G401.6 (cell line): ENCODE data around the gene DIAPH1.

Experiments
- FAIRE-seq: peaks from 2 replicates; lab custom pipeline; 2012; peaks lifted over from hg19 to GRCh38; lab: Jason Lieb, UNC

The DIAPH1 gene

GRCh38 chr5:141519605-141520565 is 98.9 kb downstream of the DIAPH1 start:
- FAIRE-seq = no peak

DNA sequence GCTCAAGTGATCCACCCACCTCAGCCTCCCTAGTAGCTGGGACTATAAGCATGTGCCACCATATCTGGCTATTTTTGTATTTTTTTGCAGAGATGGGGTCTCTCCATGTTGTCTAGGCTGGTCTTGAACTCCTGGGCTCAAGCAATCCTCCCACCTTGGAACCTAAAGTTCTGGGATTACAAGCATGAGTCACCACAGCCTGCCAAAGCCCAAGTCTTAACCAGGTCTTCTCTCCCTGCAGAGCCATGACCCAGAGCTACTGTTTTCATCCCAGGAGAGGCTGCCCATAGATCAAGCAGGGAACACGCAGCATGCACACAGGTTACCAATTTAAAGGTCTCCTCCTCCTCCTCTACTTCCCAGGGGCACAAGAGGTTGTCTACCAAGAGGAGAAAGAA is 100.2 kb downstream of the DIAPH1 start:
- FAIRE-seq = no peak

GRCh38 chr5:141517880-141518617 is 100.8 kb downstream of the DIAPH1 start:
- FAIRE-seq = no peak

DNA sequence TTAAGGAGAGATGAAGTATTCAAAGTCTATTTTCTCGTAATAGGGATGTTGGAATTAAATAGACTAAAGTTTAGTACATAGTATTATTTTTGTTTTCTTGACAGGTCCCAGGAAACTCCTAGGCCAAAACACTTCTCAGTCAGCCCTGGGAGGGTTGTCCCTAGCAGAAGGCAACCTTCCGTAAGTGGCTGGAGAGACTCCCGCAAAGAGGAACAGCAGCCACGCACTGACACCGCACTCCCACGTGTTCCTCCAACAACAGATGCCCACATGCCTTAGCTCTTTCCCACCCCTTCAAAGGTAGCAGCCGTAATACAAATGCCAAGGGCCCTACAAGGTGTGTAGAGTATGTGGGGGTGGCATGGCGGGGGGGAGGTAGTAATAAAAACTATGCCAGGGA is 101.5 kb downstream of the DIAPH1 start:
- FAIRE-seq = no peak

DNA sequence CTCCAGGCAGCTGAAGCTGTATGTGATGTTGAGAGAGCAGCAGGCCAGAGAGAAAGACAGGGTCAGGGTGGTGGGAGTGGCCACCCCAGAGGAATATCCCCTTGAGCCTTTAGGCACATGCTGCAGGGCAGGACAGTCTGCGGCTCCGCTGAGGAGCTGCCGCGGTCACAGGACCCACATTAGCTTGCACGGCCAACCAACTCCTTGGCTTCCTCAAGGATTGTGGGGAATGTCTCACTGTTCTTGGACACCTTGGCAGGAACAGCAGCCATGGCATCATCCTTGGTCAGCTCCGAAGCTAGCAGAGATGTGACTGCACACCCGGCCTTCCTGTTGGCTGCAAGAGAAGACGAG is 102.2 kb downstream of the DIAPH1 start:
- no peak for FAIRE-seq

DNA sequence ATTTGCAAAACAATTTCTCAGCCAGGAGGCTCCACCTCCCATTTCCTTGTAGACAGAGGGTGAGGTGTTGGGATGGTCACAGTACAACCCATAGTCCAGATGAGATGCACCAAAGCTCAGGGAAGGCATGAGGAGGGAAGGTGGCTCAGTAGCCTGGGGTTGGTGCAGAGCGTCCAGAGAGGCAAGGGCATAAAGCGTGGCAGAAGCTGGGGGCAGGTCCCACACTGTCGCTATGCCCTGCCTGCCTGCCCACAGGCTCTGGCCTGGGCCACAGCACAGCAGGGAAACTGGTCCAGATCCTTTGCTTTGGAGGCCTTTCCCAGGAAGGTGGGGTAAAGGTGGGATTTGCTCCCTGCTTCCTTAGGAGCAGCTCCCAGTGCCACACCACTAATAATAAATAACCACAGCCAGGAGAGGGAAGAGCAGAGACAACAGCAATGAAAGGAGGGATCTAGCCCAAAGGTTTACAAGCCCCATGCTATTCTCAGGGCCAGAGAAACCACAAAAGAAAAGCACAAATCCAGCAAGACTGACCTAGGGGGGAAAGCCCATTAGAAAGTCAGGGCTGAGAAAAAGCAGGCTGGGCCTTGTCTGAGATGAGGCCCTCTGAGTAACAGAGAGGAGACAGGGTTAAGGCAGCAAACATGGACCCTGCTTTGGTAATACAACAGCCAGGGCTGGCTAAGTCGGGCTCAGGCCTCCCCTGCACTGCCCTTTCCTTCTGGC is 102.7 kb downstream of the DIAPH1 start:
- FAIRE-seq = no peak

GRCh38 chr5:141515141-141515540 is 103.7 kb downstream of the DIAPH1 start:
- no peak for FAIRE-seq

DNA sequence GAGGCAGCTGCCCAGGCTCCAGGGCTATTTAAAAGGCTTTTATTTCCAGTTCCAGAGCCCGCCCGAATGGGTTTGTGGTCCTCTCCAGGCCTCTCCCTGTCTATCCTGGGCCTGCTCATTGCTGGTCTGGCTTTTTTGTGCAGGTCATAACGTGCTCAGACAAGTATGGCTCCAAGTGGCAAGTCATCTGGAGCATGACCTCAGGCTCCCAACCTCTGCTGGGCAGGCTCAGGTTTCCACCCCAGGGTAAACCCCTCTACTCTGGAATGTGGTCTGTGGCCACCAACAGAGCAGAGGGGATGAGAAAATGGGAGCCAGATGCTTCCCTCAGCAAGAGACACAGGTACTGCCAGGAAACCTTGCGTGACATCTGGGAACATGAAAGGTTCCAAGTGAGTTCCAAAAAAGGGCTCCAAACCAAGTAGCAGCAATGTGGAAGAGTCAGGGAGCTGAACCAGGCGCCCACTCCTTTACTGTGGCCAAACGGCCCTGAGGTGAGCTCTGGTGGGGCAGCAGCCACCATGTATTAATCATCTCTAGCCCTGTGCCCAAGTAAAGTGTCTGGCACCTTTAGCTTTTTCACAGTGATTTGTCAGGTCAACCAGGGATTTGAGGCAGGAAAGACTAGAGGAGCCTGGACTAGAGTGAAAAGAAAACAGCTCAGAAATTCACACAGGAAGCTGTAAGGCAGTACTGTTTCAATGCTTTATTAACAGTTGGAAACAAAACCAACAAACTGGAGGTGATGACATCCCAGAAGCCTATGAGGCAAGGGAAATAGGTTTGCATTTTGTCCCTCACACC is 104.3 kb downstream of the DIAPH1 start:
- no peak for FAIRE-seq

- FAIRE-seq = no peak
Measured at GRCh38 chr5:141513627-141514329, 105.0 kb downstream of the DIAPH1 start.

- FAIRE-seq = no peak
Measured at GRCh38 chr5:141512911-141513626, 105.7 kb downstream of the DIAPH1 start.

DNA sequence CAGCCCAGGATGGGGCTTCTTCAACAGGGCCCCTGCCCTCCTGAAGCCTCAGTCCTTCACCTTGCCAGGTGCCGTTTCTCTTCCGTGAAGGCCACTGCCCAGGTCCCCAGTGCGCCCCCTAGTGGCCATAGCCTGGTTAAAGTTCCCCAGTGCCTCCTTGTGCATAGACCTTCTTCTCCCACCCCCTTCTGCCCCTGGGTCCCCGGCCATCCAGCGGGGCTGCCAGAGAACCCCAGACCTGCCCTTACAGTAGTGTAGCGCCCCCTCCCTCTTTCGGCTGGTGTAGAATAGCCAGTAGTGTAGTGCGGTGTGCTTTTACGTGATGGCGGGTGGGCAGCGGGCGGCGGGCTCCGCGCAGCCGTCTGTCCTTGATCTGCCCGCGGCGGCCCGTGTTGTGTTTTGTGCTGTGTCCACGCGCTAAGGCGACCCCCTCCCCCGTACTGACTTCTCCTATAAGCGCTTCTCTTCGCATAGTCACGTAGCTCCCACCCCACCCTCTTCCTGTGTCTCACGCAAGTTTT is 106.3 kb downstream of the DIAPH1 start:
- FAIRE-seq = no peak

DNA sequence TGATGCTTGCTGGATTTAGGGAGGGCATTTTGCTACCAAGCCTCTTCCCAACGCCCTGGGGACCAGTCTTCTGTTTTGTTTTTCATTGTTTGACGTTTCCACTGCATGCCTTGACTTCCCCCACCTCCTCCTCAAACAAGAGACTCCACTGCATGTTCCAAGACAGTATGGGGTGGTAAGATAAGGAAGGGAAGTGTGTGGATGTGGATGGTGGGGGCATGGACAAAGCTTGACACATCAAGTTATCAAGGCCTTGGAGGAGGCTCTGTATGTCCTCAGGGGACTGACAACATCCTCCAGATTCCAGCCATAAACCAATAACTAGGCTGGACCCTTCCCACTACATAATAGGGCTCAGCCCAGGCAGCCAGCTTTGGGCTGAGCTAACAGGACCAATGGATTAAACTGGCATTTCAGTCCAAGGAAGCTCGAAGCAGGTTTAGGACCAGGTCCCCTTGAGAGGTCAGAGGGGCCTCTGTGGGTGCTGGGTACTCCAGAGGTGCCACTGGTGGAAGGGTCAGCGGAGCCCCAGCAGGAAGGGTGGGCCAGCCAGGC is 107.0 kb downstream of the DIAPH1 start:
- FAIRE-seq = no peak

DNA sequence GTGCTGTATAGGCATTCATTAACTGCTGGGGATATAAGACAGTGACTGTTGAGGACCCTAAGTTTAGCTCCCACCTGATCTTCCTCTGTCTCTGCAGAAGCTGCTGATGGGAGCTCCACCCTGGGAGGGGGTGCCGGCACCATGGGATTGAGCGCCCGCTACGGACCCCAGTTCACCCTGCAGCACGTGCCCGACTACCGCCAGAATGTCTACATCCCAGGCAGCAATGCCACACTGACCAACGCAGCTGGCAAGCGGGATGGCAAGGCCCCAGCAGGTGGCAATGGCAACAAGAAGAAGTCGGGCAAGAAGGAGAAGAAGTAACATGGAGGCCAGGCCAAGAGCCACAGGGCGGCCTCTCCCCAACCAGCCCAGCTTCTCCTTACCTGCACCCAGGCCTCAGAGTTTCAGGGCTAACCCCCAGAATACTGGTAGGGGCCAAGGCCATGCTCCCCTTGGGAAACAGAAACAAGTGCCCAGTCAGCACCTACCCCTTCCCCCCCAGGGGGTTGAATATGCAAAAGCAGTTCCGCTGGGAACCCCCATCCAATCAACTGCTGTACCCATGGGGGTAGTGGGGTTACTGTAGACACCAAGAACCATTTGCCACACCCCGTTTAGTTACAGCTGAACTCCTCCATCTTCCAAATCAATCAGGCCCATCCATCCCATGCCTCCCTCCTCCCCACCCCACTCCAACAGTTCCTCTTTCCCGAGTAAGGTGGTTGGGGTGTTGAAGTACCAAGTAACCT is 107.8 kb downstream of the DIAPH1 start:
- FAIRE-seq = no peak

- FAIRE-seq = no peak
Measured at GRCh38 chr5:141510160-141510559, 108.6 kb downstream of the DIAPH1 start.

DNA sequence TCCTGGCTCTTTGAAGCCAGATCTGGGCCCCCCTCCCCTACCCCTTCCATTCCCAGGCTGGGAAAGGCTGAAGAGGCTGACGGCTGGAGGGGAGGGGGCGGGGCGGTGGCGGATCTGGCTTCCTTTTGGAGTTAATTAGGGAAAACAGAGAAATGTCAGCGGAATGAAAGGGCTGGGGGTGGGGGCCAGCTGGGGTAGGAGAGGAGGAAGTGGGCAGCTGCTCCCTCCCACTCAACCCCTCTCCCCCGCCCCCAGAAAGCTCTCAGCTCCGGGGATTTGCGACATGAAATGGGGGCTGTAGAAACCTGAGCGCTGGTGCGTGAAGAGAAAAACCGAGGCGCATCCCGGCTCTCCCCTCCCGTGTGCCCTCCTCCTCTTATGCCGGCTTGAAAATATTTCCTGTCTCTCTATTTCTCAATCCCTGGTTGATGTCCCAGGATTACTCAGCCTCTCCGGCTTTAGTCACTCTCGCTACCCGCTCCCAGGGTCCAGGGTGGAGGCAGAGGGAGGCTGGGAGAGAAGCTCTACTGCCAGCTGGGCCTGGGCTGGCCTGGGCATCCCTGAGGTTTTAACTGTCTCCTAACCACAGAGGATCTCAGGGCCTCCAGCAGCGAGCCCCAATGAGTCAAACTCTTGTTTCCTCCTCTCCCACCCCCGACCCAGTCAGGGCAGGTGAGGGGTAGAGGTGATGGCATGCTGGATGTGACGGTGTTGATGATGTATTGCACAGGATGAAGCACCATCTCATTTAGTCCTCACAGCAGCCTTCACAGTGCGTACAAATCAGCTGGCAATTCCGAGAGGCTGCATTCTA is 109.8 kb downstream of the DIAPH1 start:
- FAIRE-seq = no peak

DNA sequence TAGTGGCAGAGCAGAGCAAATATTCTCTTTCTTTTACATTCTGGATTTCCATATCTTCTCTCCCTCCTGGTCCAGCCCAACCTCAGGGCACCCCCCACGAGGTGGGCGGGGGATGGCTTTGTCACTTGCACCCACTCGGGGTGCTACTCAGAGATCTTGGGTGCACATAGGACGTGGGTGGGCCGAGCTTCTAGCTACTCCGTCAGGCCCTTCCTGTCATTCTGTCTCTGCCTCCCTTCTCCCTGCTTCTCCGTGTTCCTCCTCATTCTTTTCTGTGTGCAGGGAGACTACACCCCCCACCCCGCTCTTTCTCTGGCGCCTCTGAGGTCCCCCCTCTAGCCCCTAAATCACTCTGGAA is 110.4 kb downstream of the DIAPH1 start:
- FAIRE-seq = no peak

DNA sequence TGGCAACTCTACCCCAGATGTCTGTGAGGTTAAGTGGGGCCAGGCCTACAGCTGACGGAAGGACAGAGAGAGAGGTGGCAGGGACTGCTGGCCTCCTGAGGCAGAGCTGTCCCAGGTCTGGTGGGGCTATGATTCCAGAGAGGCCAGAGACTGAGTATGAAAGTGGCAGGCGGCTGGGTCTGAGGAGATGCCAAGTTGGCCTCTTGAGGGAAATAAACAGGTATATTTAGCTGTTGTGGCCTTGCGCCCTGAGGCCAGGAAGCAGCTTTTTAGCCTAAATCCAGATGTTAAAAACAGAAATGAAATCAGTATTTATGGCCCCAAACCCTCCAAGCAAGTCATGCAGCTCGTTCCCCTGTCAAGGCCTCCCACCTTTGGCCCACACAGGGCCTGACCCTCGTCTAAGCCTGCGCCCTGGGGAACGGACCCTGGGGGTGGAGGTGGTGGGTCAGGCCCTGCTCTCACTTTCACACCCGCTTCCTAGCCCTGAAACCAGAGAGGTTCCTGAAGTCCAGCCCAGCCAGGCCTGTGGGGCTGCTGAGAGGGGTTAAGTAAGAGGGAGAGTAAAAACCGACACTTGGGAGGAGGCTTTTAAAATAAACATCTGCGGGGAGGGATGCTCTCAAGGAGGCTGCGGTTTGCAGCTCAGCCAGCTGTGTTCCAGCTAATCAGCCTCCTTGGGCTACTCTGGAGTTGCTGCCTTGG is 111.3 kb downstream of the DIAPH1 start:
- no peak for FAIRE-seq
